ENCODE measurements around the gene GTPBP6.
"Not testable (repeated sequence)": the region's sequence is repeated elsewhere in the genome, so short reads cannot be mapped to it uniquely, and the experiment has no call there.

Gene GTPBP6

DNA sequence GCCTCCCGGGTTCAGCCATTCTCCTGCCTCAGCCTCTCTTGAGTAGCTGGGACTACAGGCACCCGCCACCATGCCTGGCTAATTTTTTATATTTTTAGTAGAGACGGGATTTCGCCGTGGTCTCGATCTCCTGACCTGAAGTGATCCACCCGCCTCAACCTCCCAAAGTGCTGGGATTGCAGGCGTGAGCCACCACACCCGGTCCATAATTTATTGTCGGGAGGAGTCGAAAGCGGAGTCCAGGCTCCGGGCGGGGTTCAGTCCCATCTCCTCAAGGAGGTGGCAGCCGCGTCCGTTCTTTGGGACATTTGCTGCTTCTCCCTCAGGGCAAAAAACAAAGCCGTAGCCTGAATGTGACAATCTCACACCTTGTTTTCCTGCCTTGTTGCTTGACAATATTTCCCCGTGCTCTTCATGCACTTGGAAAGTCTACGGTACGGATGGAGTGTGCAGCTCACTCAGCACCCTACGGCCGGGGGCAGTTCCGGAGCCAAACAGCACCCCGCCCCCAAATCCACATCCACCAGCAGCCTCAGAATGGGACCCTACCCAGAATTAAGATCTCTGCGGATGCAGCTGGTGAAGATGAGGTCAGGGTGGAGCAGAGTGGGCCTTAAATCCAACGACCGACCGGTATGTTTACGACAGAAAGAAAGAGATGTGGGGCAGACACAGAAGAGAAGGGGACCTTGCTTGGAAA lies 9.6 kb downstream of the GTPBP6 start:
- H3K4me1 ChIP-seq (ENCODE audit: low read depth, poor library complexity, severe bottlenecking), result no peaks in the 10 kb centered on the region
- H3K27me3 ChIP-seq (ENCODE audit: insufficient read depth, low read depth), result no peaks in the 10 kb centered on the region
- no peak overlapping the region for H2AFZ ChIP-seq (ENCODE audit: low read depth)
- TF ChIP-seq, protein P1, sequence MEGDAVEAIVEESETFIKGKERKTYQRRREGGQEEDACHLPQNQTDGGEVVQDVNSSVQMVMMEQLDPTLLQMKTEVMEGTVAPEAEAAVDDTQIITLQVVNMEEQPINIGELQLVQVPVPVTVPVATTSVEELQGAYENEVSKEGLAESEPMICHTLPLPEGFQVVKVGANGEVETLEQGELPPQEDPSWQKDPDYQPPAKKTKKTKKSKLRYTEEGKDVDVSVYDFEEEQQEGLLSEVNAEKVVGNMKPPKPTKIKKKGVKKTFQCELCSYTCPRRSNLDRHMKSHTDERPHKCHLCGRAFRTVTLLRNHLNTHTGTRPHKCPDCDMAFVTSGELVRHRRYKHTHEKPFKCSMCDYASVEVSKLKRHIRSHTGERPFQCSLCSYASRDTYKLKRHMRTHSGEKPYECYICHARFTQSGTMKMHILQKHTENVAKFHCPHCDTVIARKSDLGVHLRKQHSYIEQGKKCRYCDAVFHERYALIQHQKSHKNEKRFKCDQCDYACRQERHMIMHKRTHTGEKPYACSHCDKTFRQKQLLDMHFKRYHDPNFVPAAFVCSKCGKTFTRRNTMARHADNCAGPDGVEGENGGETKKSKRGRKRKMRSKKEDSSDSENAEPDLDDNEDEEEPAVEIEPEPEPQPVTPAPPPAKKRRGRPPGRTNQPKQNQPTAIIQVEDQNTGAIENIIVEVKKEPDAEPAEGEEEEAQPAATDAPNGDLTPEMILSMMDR (conservative IDR thresholded peaks at IDR 0.05; ENCODE audit: low read depth, low read length), result no peak
- no peak overlapping the region for H3K4me2 ChIP-seq
- no peak overlapping the region for H3K9ac ChIP-seq
- no peak overlapping the region for H3K27ac ChIP-seq
- H4K20me1 ChIP-seq (ENCODE audit: insufficient read depth), result no peaks in the 10 kb centered on the region
- H3K36me3 ChIP-seq (ENCODE audit: insufficient read depth), result no peaks in the 10 kb centered on the region
- no peaks in the 10 kb centered on the region for H3K79me2 ChIP-seq (ENCODE audit: insufficient read depth, low read depth)
- H3K4me3 ChIP-seq (IDR thresholded peaks at IDR 0.05; ENCODE audit: insufficient read depth, low read depth, low read length), result no peak overlapping the region

DNA sequence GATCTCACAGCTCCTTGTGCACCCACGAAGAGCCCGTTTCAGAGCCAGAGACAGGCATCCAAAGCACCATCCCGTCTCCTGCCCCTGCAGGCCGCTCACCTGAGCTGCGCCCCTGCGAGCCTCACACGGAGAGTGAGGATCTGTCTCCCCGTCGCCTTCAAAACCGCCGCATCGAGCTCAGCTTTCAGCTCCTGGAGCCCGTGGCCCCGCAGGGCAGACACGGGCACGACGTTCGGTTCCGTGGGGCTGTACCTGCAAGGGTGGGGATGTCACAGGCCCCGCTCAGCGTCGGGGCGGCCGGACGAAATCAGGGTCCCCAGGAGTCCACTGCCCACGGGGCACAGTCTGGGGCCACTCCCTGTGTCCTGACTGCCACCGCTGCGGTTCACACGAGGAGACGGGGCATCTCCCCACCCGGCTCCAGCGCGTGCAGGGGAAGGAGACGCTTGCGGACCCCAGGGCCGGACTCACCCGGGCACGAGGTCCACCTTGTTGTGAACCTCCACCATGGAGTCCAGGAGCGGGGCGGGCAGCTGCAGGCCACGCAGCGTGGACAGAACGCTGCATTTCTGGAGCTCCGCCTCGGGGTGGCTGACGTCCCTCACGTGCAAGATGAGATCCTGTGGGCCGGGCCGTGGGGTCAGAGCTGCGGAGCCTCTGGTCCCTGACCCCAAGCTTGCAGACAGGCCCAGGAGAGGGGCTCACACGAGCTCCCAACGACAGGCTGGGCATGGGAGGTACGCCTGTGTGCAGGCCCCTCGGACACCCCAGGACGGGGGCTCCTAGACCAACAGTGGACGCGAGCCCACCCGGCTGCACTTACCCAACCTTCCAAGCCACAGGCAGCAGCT lies 11.1 kb downstream of the GTPBP6 start:
- no peak overlapping the region for H3K9ac ChIP-seq
- H2AFZ ChIP-seq (ENCODE audit: low read depth), result no peak overlapping the region
- H3K27me3 ChIP-seq (ENCODE audit: insufficient read depth, low read depth), result no peaks in the 10 kb centered on the region
- no peak overlapping the region for H3K27ac ChIP-seq
- no peak overlapping the region for H3K4me3 ChIP-seq (IDR thresholded peaks at IDR 0.05; ENCODE audit: insufficient read depth, low read depth, low read length)
- H3K79me2 ChIP-seq (ENCODE audit: insufficient read depth, low read depth), result no peaks in the 10 kb centered on the region
- TF ChIP-seq, protein P1 (conservative IDR thresholded peaks at IDR 0.05; ENCODE audit: low read depth, low read length), result no peak
- no peaks in the 10 kb centered on the region for H3K36me3 ChIP-seq (ENCODE audit: insufficient read depth)
- no peaks in the 10 kb centered on the region for H3K4me1 ChIP-seq (ENCODE audit: low read depth, poor library complexity, severe bottlenecking)
- no peaks in the 10 kb centered on the region for H4K20me1 ChIP-seq (ENCODE audit: insufficient read depth)
- H3K4me2 ChIP-seq, result no peak overlapping the region

DNA sequence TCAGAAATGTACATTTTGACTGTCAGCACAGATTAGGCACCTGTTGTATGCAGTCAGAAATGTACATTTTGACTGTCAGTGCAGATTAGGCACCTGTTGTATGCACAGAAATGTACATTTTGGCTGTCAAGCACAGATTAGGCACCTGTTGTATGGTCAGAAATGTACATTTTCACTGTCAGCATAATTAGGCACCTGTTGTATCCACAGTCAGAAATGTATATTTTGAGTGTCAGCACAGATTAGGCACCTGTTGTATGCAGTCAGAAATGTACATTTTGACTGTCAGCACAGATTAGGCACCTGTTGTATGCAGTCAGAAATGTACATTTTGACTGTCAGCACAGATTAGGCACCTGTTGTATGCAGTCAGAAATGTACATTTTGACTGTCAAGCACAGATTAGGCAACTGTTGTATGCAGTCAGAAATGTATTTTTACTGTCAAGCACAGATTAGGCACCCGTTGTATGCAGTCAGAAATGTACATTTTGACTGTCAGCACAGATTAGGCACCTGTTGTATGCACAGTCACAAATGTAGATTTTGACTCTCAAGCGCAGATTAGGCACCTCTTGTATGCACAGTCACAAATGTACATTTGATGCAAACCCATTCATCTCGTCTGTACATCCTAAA lies 11.9 kb downstream of the GTPBP6 start:
- not testable (repeated sequence) for H3K4me1 ChIP-seq (ENCODE audit: low read depth, poor library complexity, severe bottlenecking); H3K4me2 ChIP-seq; H3K27ac ChIP-seq; H3K9ac ChIP-seq; H3K4me3 ChIP-seq (IDR thresholded peaks at IDR 0.05; ENCODE audit: insufficient read depth, low read depth, low read length); H2AFZ ChIP-seq (ENCODE audit: low read depth); H3K27me3 ChIP-seq (ENCODE audit: insufficient read depth, low read depth); H4K20me1 ChIP-seq (ENCODE audit: insufficient read depth); H3K36me3 ChIP-seq (ENCODE audit: insufficient read depth); H3K79me2 ChIP-seq (ENCODE audit: insufficient read depth, low read depth)

DNA sequence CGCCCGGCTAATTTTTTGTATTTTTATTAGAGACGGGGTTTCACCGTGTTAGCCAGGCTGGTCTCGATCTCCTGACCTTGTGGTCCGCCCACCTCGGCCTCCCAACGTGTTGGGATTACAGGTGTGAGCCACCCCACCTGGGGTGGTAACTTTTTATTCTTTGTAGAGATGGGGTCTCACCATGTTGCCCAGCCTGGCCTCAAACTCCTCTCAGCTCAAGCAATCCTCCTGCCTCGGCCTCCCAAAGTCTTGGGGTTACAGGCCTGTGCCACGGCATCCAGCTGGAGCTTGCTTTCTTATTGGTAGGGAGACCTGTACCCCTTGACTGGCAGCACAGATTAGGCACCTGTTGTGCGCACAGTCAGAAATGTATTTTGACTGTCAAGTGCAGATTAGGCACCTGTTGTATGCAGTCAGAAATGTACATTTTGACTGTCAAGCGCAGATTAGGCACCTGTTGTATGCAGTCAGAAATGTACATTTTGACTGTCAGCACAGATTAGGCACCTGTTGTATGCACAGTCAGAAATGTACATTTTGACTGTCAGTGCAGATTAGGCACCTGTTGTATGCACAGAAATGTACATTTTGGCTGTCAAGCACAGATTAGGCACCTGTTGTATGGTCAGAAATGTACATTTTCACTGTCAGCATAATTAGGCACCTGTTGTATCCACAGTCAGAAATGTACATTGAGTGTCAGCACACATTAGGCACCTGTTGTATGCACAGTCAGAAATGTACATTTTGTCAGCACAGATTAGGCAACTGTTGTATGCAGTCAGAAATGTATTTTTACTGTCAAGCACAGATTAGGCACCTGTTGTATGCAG lies 12.6 kb downstream of the GTPBP6 start:
- not testable (repeated sequence) for H2AFZ ChIP-seq (ENCODE audit: low read depth); H3K4me1 ChIP-seq (ENCODE audit: low read depth, poor library complexity, severe bottlenecking); H3K4me2 ChIP-seq; H3K27ac ChIP-seq; H4K20me1 ChIP-seq (ENCODE audit: insufficient read depth); H3K27me3 ChIP-seq (ENCODE audit: insufficient read depth, low read depth); H3K79me2 ChIP-seq (ENCODE audit: insufficient read depth, low read depth); H3K9ac ChIP-seq; H3K36me3 ChIP-seq (ENCODE audit: insufficient read depth); H3K4me3 ChIP-seq (IDR thresholded peaks at IDR 0.05; ENCODE audit: insufficient read depth, low read depth, low read length)

DNA sequence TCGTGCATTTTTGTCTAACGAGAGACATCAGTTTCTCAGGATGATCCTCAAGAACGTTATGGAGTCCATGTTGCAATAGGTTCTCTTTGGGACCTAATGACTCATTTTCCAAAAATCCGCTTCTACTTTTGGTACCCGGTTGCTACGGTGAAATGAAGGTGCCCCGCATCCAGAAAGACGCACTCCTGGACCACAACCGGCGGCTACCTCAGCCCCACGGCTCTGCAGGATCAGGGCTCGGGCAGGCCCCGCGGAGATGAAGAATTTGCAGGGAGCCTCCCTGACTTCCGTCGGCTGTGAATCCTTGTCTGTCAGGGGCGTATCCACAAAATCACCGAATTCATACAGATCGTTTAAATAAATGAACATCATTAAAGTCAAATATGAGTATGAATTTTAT lies 15.6 kb downstream of the GTPBP6 start:
- Histone ChIP-seq H3K4me2 (no peak overlapping the region), H3K36me3 (ENCODE audit: insufficient read depth) (no peaks in the 10 kb centered on the region)
- TF ChIP-seq, protein P1 (conservative IDR thresholded peaks at IDR 0.05; ENCODE audit: low read depth, low read length), result no peak

More for the DNA sequence above, 15.6 kb downstream of the GTPBP6 start:
- no peaks in the 10 kb centered on the region for H3K27me3 ChIP-seq (ENCODE audit: insufficient read depth, low read depth)
- no peak overlapping the region for H3K9ac ChIP-seq
- H3K4me1 ChIP-seq (ENCODE audit: low read depth, poor library complexity, severe bottlenecking), result no peaks in the 10 kb centered on the region
- H3K79me2 ChIP-seq (ENCODE audit: insufficient read depth, low read depth), result no peaks in the 10 kb centered on the region
- H4K20me1 ChIP-seq (ENCODE audit: insufficient read depth), result no peaks in the 10 kb centered on the region
- H3K4me3 ChIP-seq (IDR thresholded peaks at IDR 0.05; ENCODE audit: insufficient read depth, low read depth, low read length), result no peak overlapping the region
- H3K27ac ChIP-seq, result no peak overlapping the region
- H2AFZ ChIP-seq (ENCODE audit: low read depth), result no peak overlapping the region
